Gastroesophageal sphincter (tissue), 3 donors: Measurements from ENCODE around the gene RFX8.

Source experiments
- EP300 ChIP-seq: sonication (generic); formaldehyde crosslinking; IDR thresholded peaks from one replicate; pipeline ENCODE4 v1.6.1; 2017; ENCODE audit warnings: antibody characterized with exemption, mild to moderate bottlenecking
- POLR2A ChIP-seq, 2 donors: fragments of 450-650 bp; IDR thresholded peaks; one replicate each; pipeline ENCODE4 v1.6.1; 2017; ENCODE audit warnings: antibody characterized with exemption in 2 of 2, mild to moderate bottlenecking in 2 of 2, moderate library complexity in 1 of 2
- POLR2AphosphoS5 ChIP-seq: sonication (generic); formaldehyde crosslinking; IDR thresholded peaks from one replicate; pipeline ENCODE4 v1.6.1; 2017; ENCODE audit warnings: antibody characterized with exemption
- TF ChIP-seq, protein P1 (sequence below), 4 experiments: fragments of 200-600 bp in 2 of 4; fragments of 450-650 bp in 2 of 4; sonication (generic) in 1 of 4; IDR thresholded peaks; one replicate each; pipeline ENCODE4 v1.5.1; 2017 to 2019; ENCODE audit warnings: antibody characterized with exemption in 4 of 4, mild to moderate bottlenecking in 2 of 4, moderate library complexity in 2 of 4

DNA sequence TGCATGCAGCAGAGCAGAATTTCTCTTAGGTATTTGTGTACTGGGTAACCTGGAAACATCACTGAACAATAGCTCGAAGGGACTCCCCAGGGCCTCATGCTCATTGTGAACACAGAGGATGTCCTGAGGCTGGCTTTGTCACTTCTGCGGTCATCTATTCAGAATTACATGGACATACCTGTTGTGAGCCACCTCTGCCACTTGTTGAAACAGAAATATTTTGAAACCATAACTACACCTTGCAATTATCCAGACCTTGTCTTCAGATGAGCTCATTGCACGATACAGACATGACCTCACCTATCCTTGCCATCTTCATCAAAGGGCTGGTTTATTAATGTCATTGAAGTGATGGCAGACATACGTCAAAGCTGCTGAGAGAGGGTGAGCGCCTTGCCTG is 64.2 kb downstream of the RFX8 start:
- TF ChIP-seq, protein P1, sequence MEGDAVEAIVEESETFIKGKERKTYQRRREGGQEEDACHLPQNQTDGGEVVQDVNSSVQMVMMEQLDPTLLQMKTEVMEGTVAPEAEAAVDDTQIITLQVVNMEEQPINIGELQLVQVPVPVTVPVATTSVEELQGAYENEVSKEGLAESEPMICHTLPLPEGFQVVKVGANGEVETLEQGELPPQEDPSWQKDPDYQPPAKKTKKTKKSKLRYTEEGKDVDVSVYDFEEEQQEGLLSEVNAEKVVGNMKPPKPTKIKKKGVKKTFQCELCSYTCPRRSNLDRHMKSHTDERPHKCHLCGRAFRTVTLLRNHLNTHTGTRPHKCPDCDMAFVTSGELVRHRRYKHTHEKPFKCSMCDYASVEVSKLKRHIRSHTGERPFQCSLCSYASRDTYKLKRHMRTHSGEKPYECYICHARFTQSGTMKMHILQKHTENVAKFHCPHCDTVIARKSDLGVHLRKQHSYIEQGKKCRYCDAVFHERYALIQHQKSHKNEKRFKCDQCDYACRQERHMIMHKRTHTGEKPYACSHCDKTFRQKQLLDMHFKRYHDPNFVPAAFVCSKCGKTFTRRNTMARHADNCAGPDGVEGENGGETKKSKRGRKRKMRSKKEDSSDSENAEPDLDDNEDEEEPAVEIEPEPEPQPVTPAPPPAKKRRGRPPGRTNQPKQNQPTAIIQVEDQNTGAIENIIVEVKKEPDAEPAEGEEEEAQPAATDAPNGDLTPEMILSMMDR (IDR thresholded peaks at IDR 0.05) = no peak
- TF ChIP-seq EP300 (no peak), POLR2A (IDR thresholded peaks at IDR 0.05) (no peak), POLR2AphosphoS5 (no peak)
